GM23338 (cell line): ENCODE measurements around the gene NCOA7.
A peak's percentile ranks its signal among the peaks of the same experiment; 100 is the strongest.

Experiments used
- CTCF ChIP-seq, 2 experiments: fragments of 200-600 bp in 1 of 2; sonication (generic) in 1 of 2; conservative IDR thresholded peaks; 2 replicates each; pipeline versions ENCODE4 v1.5.1 to v1.6.1; 2016 to 2017; ENCODE audit warnings: antibody characterized with exemption in 2 of 2, low read depth in 2 of 2, mild to moderate bottlenecking in 2 of 2, moderate library complexity in 1 of 2
- JUNB ChIP-seq: IDR thresholded peaks from one replicate; pipeline ENCODE4 v1.6.1; 2016; ENCODE audit warnings: antibody characterized with exemption; ENCODE audit not compliant: unreplicated experiment
- REST ChIP-seq: IDR thresholded peaks from one replicate; pipeline ENCODE4 v1.6.1; 2018; ENCODE audit warnings: antibody characterized with exemption; ENCODE audit not compliant: unreplicated experiment

DNA sequence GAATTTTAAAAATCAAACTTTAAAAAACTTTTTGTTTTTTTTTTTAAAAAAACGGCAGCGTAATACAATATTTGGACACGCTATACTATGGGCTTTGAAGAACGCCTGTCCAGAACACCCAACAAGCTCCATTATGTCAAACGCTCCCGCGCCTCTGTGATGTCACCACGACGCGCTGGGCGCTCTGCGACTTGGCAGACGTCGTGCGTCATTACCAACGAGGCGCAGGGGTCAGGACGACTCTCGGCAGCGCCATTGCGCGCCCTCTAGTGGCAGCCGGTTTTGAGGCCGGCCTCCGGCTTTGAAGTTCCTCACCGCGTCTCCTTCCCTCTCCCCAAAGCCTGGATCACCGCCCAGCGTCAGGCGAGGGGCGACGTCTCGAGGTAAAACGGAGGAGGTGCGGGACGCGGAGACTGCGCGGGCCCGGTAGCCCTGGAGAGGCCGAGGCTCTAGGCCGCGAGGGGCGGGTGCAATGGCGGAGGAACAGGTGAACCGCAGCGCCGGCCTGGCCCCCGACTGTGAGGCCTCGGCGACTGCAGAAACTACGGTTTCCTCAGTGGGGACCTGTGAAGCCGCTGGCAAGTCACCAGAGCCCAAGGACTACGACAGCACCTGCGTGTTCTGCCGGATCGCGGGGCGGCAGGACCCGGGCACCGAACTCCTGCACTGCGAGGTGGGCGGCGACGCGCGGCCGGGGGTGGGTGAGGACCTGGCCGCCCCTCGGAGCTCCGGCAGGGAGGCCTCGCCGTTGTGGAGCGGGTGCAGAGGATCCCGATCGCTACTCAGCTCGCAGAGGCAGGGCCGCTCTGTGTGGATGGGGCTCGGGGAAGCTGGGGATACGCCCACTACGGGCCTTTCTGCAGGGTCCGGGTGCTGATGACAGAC, 166.0 kb downstream of the NCOA7 start, which contains the start of gene HINT3:
- TF ChIP-seq JUNB (no peak), CTCF (conservative IDR thresholded peaks at IDR 0.05; ENCODE audit: low read depth in 2 of 2) (peak; percentile 91 to 96), REST (no peak)
